UCSD-AML1 (cell line): ENCODE results near the gene GDPD1.

Experiments
- DNase-seq: peaks from one replicate; lab custom pipeline; 2025; ENCODE audit not compliant: unreplicated experiment; lab: John Stamatoyannopoulos, UW

Gene GDPD1

GRCh38 chr17:59238906-59239305, 18.6 kb downstream of the GDPD1 start:
- DNase-seq, result no peak

GRCh38 chr17:59244081-59244480, 23.8 kb downstream of the GDPD1 start:
- no peak for DNase-seq

GRCh38 chr17:59254742-59255141, 34.4 kb downstream of the GDPD1 start:
- no peak for DNase-seq

GRCh38 chr17:59257101-59257500, 36.8 kb downstream of the GDPD1 start:
- DNase-seq, result no peak

- DNase-seq, result no peak
Observed at GRCh38 chr17:59260722-59261121, 40.4 kb downstream of the GDPD1 start.

- no peak for DNase-seq
Observed at GRCh38 chr17:59266745-59267144, 46.4 kb downstream of the GDPD1 start.

- DNase-seq, result no peak
Observed at GRCh38 chr17:59267776-59268175, 47.5 kb downstream of the GDPD1 start.

GRCh38 chr17:59275618-59276017, 55.3 kb downstream of the GDPD1 start:
- no peak for DNase-seq

GRCh38 chr17:59277031-59277430, 56.7 kb downstream of the GDPD1 start:
- no peak for DNase-seq

GRCh38 chr17:59278406-59278805, 58.1 kb downstream of the GDPD1 start:
- no peak for DNase-seq

- no peak for DNase-seq
Observed at GRCh38 chr17:59284317-59284716, 64.0 kb downstream of the GDPD1 start.

GRCh38 chr17:59287452-59287851, 67.1 kb downstream of the GDPD1 start:
- DNase-seq, result peak; percentile 17

GRCh38 chr17:59287891-59288290, 67.6 kb downstream of the GDPD1 start:
- DNase-seq, result no peak

- no peak for DNase-seq
Observed at GRCh38 chr17:59289981-59290301, 69.6 kb downstream of the GDPD1 start.

- DNase-seq, result peak; percentile 45
Observed at GRCh38 chr17:59290302-59290998, 70.1 kb downstream of the GDPD1 start.

GRCh38 chr17:59292174-59292523, 71.8 kb downstream of the GDPD1 start:
- DNase-seq, result no peak

- DNase-seq, result no peak
Observed at GRCh38 chr17:59296190-59296589, 75.9 kb downstream of the GDPD1 start.

GRCh38 chr17:59298521-59298920, 78.2 kb downstream of the GDPD1 start:
- no peak for DNase-seq

GRCh38 chr17:59299400-59300092, 79.2 kb downstream of the GDPD1 start:
- no peak for DNase-seq

GRCh38 chr17:59300941-59301340, 80.6 kb downstream of the GDPD1 start:
- no peak for DNase-seq

- no peak for DNase-seq
Observed at GRCh38 chr17:59304811-59305210, 84.5 kb downstream of the GDPD1 start.

- no peak for DNase-seq
Observed at GRCh38 chr17:59310263-59310920, 90.1 kb downstream of the GDPD1 start.
